Measurements from ENCODE around the gene DNAJB13.
"Not testable (repeated sequence)": the region's sequence is repeated elsewhere in the genome, so short reads cannot be mapped to it uniquely, and the experiment has no call there.

The DNAJB13 gene

DNA sequence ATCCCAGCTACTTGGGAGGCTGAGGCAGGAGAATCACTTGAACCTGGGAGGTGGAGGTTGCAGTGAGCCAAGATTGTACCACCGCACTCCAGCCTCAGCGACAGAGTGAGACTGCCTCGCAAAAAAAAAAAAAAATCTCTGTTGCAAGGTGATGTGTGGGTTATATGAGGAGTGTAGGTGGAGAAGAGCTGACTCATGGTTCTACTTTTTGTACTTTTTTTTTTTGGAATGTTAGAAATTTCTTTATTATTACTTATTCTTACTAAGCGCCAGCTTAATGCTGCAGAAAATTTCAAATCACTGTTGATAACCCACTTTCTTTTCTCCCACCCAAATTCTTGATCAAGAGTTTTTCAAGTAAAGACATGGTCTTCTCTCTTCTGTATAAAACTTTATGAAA, 29.6 kb upstream of the DNAJB13 start:
- TF ChIP-seq, protein P1, sequence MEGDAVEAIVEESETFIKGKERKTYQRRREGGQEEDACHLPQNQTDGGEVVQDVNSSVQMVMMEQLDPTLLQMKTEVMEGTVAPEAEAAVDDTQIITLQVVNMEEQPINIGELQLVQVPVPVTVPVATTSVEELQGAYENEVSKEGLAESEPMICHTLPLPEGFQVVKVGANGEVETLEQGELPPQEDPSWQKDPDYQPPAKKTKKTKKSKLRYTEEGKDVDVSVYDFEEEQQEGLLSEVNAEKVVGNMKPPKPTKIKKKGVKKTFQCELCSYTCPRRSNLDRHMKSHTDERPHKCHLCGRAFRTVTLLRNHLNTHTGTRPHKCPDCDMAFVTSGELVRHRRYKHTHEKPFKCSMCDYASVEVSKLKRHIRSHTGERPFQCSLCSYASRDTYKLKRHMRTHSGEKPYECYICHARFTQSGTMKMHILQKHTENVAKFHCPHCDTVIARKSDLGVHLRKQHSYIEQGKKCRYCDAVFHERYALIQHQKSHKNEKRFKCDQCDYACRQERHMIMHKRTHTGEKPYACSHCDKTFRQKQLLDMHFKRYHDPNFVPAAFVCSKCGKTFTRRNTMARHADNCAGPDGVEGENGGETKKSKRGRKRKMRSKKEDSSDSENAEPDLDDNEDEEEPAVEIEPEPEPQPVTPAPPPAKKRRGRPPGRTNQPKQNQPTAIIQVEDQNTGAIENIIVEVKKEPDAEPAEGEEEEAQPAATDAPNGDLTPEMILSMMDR (IDR thresholded peaks at IDR 0.05; ENCODE audit: low read depth, low read length), result no peak
- DNase-seq (ENCODE audit: extremely low read depth, low read depth), result no peak

DNA sequence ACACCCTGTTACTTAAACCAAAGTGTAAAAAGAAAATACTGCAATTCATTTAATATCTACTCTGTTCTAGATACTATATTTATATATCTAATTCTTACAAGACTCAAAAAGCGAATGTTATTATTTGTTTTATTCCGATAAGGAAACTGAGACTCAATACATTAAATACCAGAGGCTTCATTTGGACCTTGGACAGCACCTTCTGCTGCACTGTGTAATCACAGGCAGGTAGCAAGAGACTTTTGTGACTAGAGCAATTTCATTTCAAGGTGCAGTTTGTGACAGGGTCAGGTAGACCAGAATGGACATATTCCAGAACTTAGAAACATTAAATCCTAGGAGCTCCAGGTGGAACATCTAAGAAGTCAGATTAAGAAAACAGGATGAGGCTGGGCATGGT, 21.4 kb upstream of the DNAJB13 start:
- TF ChIP-seq, protein P1 (IDR thresholded peaks at IDR 0.05; ENCODE audit: low read depth, low read length), result no peak
- no peak for DNase-seq (ENCODE audit: extremely low read depth, low read depth)

DNA sequence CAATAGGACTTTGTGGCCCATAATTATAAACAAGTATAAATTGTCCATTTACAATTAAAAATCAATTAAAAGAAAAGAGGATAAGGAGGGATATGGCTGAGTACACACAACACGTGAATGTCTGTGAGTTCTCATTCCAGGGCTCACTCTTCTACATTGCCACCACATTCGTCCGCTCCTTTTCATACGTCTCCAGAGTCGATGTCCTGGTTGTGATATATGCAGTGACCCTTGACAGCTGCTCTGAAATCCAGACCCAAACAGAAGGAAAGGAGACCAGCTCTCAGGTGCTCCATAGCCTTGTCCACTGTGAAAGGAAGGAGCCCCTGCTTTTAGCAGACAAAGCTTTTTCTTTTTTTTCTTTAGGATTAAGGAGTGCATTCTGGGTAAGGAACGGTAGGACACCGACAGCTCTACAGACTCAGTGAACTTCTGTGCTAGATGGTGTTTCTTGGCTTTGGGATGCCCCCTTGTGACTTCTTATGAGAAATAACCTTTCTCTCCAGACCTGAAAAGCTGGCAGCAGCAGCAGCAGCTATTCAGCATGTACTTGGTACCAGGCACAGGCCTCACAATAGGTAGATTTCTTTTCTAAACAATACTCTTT, 19.7 kb upstream of the DNAJB13 start:
- DNase-seq (ENCODE audit: extremely low read depth, low read depth), result peak; percentile 29
- TF ChIP-seq, protein P1 (IDR thresholded peaks at IDR 0.05; ENCODE audit: low read depth, low read length), result peak; percentile 33

DNA sequence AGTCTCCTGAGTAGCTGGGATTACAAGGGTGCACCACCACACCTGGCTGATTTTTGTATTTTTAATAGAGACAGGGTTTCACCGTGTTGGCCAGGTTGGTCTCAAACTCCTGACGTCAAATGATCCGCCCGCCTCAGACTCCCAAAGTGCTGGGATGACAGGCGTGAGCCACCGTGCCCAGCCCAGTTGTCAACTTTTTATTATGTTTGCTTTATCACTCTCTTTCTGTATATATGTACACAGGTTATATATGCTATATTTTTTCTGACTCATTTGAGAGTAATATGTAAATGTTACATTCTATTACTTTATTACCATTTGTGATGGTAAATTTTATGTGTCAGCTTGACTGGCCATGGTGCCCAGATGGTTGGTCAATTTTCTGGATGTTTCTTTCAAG, 18.9 kb upstream of the DNAJB13 start:
- DNase-seq (ENCODE audit: extremely low read depth, low read depth), result no peak
- TF ChIP-seq, protein P1 (IDR thresholded peaks at IDR 0.05; ENCODE audit: low read depth, low read length), result no peak

DNA sequence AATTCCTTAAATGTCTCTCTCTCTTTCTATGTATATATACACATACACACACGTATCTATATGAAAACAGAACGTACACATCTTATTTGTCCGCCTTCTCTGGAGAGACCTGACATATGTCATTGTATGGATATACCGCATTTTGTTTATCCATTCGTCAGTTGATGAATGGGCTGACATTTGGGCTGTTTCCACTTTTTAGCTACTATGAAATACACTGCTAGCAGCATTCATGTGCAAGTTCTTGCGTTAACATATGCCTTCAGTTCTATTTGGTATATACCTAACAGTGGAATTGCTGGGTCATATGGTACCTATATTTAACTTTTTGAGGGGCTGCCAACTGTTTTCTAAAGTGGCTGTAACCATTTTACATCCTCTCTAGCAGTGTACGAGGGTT, 18.0 kb upstream of the DNAJB13 start:
- TF ChIP-seq, protein P1 (IDR thresholded peaks at IDR 0.05; ENCODE audit: low read depth, low read length), result no peak
- no peak for DNase-seq (ENCODE audit: extremely low read depth, low read depth)

DNA sequence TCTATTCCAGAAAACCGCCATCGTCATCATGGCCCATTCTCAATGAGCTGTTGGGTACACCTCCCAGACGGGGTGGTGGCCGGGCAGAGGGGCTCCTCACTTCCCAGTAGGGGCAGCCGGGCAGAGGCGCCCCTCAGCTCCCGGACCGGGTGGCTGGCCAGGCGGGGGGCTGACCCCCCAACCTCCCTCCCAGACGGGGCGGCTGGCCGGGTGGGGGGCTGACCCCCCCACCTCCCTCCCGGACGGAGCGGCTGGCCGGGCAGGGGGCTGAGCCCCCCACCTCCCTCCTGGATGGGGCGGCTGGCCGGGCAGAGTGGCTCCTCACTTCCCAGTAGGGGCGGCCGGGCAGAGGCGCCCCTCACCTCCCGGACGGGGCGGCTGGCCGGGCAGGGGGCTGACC, 14.8 kb upstream of the DNAJB13 start:
- not testable (repeated sequence) for DNase-seq (ENCODE audit: extremely low read depth, low read depth)

DNA sequence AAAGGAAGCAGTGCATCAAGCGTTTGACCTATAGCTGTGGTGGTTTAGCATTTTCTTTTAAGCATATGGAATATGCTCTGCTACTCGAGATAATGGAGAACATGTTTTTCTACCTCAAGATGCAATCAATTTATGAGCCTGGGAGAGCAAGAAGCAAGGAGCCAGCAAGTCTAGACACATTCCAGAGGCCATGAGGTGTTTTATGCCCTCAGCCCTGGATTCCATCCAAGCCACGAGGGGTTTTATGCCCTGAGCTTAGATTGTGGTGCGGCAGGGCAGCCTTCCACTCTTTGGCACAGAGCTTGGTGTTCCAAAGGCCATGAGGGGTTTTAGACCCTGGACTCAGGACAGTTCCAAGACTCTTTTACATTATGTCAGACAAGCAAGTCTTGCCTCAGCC, 11.7 kb upstream of the DNAJB13 start:
- TF ChIP-seq, protein P1 (IDR thresholded peaks at IDR 0.05; ENCODE audit: low read depth, low read length), result no peak
- DNase-seq (ENCODE audit: extremely low read depth, low read depth), result no peak
